Thyroid gland (tissue), 4 donors: Measurements from ENCODE around the gene SLC23A3. TPM values are rescaled to one million over a fixed set of nuclear protein-coding genes. Genes with fewer than 3 reads are reported as not detected.

ENCODE experiments used
- DNase-seq, 2 donors: peaks; one replicate each; pipeline ENCODE4 v3.0.0-alpha.2; 2019
- H3K27ac ChIP-seq, 3 donors: fragments of 200-600 bp; sonication (generic); 1 replicate in 2 of 3; 2 replicates in 1 of 3; pipeline ENCODE4 v1.5.1; 2016 to 2019; ENCODE audit warnings: mild to moderate bottlenecking in 1 of 3, moderate library complexity in 1 of 3
- H3K27me3 ChIP-seq: fragments of 200-600 bp; sonication (generic); one replicate; pipeline ENCODE4 v1.5.1; 2019
- H3K36me3 ChIP-seq, 2 donors: fragments of 200-600 bp; sonication (generic); one replicate each; pipeline ENCODE4 v1.5.1; 2016 to 2019
- H3K4me1 ChIP-seq, 2 donors: fragments of 200-600 bp; sonication (generic); one replicate each; pipeline ENCODE4 v1.5.1; 2017 to 2019
- H3K4me3 ChIP-seq, 3 donors: fragments of 200-600 bp; sonication (generic); replicated peaks in 1 of 3; 1 replicate in 2 of 3; 2 replicates in 1 of 3; pipeline ENCODE4 v1.5.1; 2016; ENCODE audit warnings: mild to moderate bottlenecking in 1 of 3
- H3K9me3 ChIP-seq: fragments of 200-600 bp; sonication (generic); one replicate; pipeline ENCODE4 v1.5.1; 2017
- CTCF ChIP-seq, 6 experiments: fragments of 200-600 bp in 3 of 6; fragments of 450-650 bp in 3 of 6; sonication (generic) in 3 of 6; IDR thresholded peaks; one replicate each; pipeline ENCODE4 v1.5.1; 2016 to 2019; ENCODE audit warnings: antibody characterized with exemption in 6 of 6, mild to moderate bottlenecking in 2 of 6, inconsistent platforms in 1 of 6, moderate library complexity in 1 of 6
- POLR2A ChIP-seq, 2 donors: fragments of 450-650 bp; IDR thresholded peaks; one replicate each; pipeline ENCODE4 v1.6.1; 2017; ENCODE audit warnings: antibody characterized with exemption in 2 of 2, mild to moderate bottlenecking in 2 of 2, moderate library complexity in 1 of 2
- WGBS, 2 donors: methylation state at CpG; one replicate each; pipeline ENCODE4 v1.1.5; 2017; 5-methylcytosine and 5-hydroxymethylcytosine counted together
- intact Hi-C: fragments of 100-400 bp; cut with DNase I; formaldehyde crosslinking; loops from one replicate; pipeline ENCODE4 v1.15.1; 2023
- total RNA-seq, 4 donors: library from RNA; depleted of rRNA; stranded (reverse); fragments of >200 nt; gene quantifications; one replicate each; pipeline ENCODE4 v1.2.3, GENCODE V29; 2016

SLC23A3 gene
- total RNA-seq, 4 donors from 2014 or later = 1.1 to 3.9 (median 3.4) TPM

DNA sequence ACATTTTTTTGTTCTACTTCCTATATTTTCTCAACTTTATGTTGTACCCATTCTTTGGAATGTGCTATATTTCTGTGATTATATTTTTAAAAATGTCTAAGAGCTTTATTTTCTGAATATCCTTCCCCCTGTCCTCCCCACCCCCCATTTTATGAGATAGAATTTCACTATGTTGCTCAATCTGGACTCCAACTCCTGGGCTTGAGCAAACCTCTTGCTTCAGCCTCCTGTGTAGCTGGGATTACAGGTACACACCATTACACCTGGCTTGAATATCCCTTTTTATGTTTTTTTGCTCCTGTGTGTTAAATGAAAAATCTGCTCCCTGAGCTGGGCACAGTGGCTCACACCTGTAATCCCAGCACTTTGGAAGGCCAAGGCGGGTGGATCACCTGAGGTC lies 27.6 kb upstream of the SLC23A3 start:
- DNase-seq = no peak
- H3K9me3 ChIP-seq = no peaks in the 10 kb centered on the region
- H3K27ac ChIP-seq = no peak overlapping the region
- no peaks in the 10 kb centered on the region for H3K27me3 ChIP-seq
- no peak overlapping the region for H3K4me3 ChIP-seq
- WGBS, 2 donors = 100% methylated on average over 1 of the region's 1 CpG
- no peaks in the 10 kb centered on the region for H3K36me3 ChIP-seq
- H3K4me1 ChIP-seq = peaks cover 2 to 8% of the 10 kb centered on the region in 2 donors
- intact Hi-C loops = no loop called here
- TF ChIP-seq CTCF (IDR thresholded peaks at IDR 0.05) (no peak), POLR2A (IDR thresholded peaks at IDR 0.05) (no peak)

DNA sequence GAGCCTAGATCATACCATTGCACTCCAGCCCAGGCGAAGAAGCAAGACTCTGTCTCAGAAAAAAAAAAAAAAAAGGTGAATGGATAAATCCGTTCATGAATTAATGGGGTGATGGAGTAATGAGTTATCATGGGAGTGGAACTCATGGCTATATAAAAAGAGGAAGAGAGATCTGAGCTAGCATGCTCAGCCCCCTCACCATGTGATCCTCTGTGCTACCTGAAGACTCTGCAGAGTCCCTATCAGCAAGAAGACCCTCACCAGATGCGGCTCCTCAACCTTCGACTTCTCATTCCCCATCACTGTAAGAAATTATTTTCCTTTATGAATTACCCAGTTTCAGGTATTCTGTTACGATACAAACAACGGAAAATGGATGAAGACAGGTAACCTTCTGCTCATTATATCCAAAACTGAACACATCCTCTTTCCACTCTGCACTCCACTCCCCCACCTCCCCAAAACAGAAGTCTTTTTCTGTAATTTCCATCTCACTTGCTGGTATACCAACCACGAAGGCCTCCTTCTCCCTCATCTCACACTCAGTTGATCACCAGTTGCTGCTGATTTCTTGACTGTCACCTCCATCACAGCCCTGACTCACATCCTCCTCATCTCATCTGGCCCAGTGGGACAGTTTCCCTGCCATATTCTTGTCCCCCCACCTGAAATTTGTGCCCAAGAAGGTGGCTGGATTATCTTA lies 17.1 kb upstream of the SLC23A3 start:
- no peak overlapping the region for H3K27ac ChIP-seq
- no peaks in the 10 kb centered on the region for H3K27me3 ChIP-seq
- intact Hi-C loops = no loop called here
- no peak for TF ChIP-seq CTCF (IDR thresholded peaks at IDR 0.05)
- TF ChIP-seq POLR2A (IDR thresholded peaks at IDR 0.05) = no peak
- 88 to 93% methylated on average over 7 of the region's 7 CpGs for WGBS, 2 donors
- no peak for DNase-seq
- peaks cover 23% of the 10 kb centered on the region in 2 donors for H3K36me3 ChIP-seq
- H3K4me1 ChIP-seq = no peaks in the 10 kb centered on the region
- no peaks in the 10 kb centered on the region for H3K9me3 ChIP-seq
- no peak overlapping the region for H3K4me3 ChIP-seq

- WGBS, 2 donors = 97 to 98% methylated on average over 2 of the region's 2 CpGs
- Histone ChIP-seq H3K9me3 (no peaks in the 10 kb centered on the region), H3K27me3 (no peaks in the 10 kb centered on the region), H3K36me3 (peaks cover 42 to 48% of the 10 kb centered on the region in 2 donors), H3K27ac (no peak overlapping the region), H3K4me1 (peaks cover 5 to 7% of the 10 kb centered on the region in 2 donors), H3K4me3 (no peak overlapping the region)
- no peak for DNase-seq
- no peak for TF ChIP-seq POLR2A (IDR thresholded peaks at IDR 0.05)
- no peak for TF ChIP-seq CTCF (IDR thresholded peaks at IDR 0.05)
- intact Hi-C loops = no loop called here
These were observed 14.3 kb upstream of the SLC23A3 start for GRCh38 chr2:219184121-219184520.

DNA sequence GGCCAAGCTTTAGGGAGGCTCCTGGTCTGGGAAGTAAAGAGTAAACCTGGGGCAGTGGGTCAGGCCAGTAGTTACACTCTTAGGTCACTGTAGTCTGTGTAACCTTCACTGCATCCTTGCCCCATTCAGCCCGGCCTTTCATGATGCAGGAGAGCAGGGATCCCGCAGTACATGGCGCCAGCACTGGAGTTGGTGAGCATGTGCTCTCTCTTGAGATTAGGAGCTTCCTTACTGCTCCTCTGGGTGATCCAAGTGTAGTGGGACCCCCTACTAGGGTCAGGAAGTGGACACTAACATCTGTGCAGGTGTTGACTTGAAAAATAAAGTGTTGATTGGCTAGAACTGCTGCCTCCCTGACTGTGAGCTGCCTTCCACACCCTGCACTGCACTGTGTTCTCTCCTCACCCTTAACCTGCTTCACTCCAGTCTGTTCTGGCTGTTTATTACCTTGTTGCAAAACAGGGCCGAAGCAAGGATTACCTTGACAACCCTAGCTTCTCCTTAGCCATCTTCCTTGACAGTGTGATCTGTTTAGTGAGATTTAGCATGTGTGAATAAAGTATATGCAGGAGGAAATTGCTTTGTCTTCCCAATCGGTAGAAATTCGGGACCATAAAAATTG lies 13.4 kb upstream of the SLC23A3 start:
- no peaks in the 10 kb centered on the region for H3K27me3 ChIP-seq
- no peaks in the 10 kb centered on the region for H3K9me3 ChIP-seq
- peaks cover 42 to 48% of the 10 kb centered on the region in 2 donors for H3K36me3 ChIP-seq
- TF ChIP-seq CTCF (IDR thresholded peaks at IDR 0.05) = no peak
- TF ChIP-seq POLR2A (IDR thresholded peaks at IDR 0.05) = no peak
- no peak overlapping the region for H3K27ac ChIP-seq
- H3K4me3 ChIP-seq = no peak overlapping the region
- intact Hi-C loops = no loop called here
- peaks cover 12 to 13% of the 10 kb centered on the region in 2 donors for H3K4me1 ChIP-seq
- 95 to 97% methylated on average over 6 of the region's 6 CpGs for WGBS, 2 donors
- no peak for DNase-seq
